Panc1 (cell line): Measurements from ENCODE around the gene CHN1.

Experiments
- POLR2AphosphoS5 ChIP-seq: IDR thresholded peaks from 2 replicates; pipeline ENCODE4 v1.6.1; 2012; ENCODE audit warnings: mild to moderate bottlenecking, low read depth, low read length, moderate library complexity
- TF ChIP-seq, protein P1 (sequence below): fragments of 450-650 bp; IDR thresholded peaks from 2 replicates; pipeline ENCODE4 v1.5.1; 2017; ENCODE audit warnings: mild to moderate bottlenecking

GRCh38 chr2:174749793-174750192, 255.4 kb downstream of the CHN1 start:
- TF ChIP-seq, protein P1, sequence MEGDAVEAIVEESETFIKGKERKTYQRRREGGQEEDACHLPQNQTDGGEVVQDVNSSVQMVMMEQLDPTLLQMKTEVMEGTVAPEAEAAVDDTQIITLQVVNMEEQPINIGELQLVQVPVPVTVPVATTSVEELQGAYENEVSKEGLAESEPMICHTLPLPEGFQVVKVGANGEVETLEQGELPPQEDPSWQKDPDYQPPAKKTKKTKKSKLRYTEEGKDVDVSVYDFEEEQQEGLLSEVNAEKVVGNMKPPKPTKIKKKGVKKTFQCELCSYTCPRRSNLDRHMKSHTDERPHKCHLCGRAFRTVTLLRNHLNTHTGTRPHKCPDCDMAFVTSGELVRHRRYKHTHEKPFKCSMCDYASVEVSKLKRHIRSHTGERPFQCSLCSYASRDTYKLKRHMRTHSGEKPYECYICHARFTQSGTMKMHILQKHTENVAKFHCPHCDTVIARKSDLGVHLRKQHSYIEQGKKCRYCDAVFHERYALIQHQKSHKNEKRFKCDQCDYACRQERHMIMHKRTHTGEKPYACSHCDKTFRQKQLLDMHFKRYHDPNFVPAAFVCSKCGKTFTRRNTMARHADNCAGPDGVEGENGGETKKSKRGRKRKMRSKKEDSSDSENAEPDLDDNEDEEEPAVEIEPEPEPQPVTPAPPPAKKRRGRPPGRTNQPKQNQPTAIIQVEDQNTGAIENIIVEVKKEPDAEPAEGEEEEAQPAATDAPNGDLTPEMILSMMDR: no peak
- no peak for TF ChIP-seq POLR2AphosphoS5
